ENCODE results near the gene GKN1.

The GKN1 gene

GRCh38 chr2:69007169-69007568 is 32.7 kb downstream of the GKN1 start:
- no peak for DNase-seq (ENCODE audit: low read depth, low spot score)

- DNase-seq (ENCODE audit: low read depth, low spot score): no peak
Observed at GRCh38 chr2:69007603-69008002, 33.2 kb downstream of the GKN1 start.

GRCh38 chr2:69010437-69011194 is 36.2 kb downstream of the GKN1 start:
- no peak for DNase-seq (ENCODE audit: low read depth, low spot score)

- DNase-seq (ENCODE audit: low read depth, low spot score): no peak
Observed at GRCh38 chr2:69011611-69012157, 37.2 kb downstream of the GKN1 start.

- DNase-seq (ENCODE audit: low read depth, low spot score): no peak
Observed at GRCh38 chr2:69012310-69013141, 38.1 kb downstream of the GKN1 start.

GRCh38 chr2:69013142-69013839 is 38.9 kb downstream of the GKN1 start, which contains the start of gene ANTXR1:
Gene ANTXR1 (plus strand): TSS chr2:69013179. CDS start chr2:69013500, 321 bp downstream.
- DNase-seq (ENCODE audit: low read depth, low spot score): no peak

GRCh38 chr2:69013840-69014821 is 39.7 kb downstream of the GKN1 start:
- no peak for DNase-seq (ENCODE audit: low read depth, low spot score)

GRCh38 chr2:69017080-69017479 is 42.6 kb downstream of the GKN1 start:
- DNase-seq (ENCODE audit: low read depth, low spot score): no peak

GRCh38 chr2:69017835-69018234 is 43.4 kb downstream of the GKN1 start:
- DNase-seq (ENCODE audit: low read depth, low spot score): no peak

- no peak for DNase-seq (ENCODE audit: low read depth, low spot score)
Observed at GRCh38 chr2:69018678-69019095, 44.3 kb downstream of the GKN1 start.

- DNase-seq (ENCODE audit: low read depth, low spot score): no peak
Observed at GRCh38 chr2:69020496-69021426, 46.3 kb downstream of the GKN1 start.

GRCh38 chr2:69021727-69022126 is 47.3 kb downstream of the GKN1 start:
- DNase-seq (ENCODE audit: low read depth, low spot score): no peak

- no peak for DNase-seq (ENCODE audit: low read depth, low spot score)
Observed at GRCh38 chr2:69022548-69022947, 48.1 kb downstream of the GKN1 start.

GRCh38 chr2:69023236-69023635 is 48.8 kb downstream of the GKN1 start:
- DNase-seq (ENCODE audit: low read depth, low spot score): no peak

GRCh38 chr2:69026026-69026425 is 51.6 kb downstream of the GKN1 start:
- DNase-seq (ENCODE audit: low read depth, low spot score): no peak

- no peak for DNase-seq (ENCODE audit: low read depth, low spot score)
Observed at GRCh38 chr2:69026691-69027459, 52.4 kb downstream of the GKN1 start.

Measured in activated naive CD8-positive, alpha-beta T cell treated with anti-CD3 and anti-CD28 coated beads, Interleukin-2, amount 50 U/mL, for 16 hours (primary cell).